Measurements from ENCODE around the gene EVI2B.
"Not testable (repeated sequence)": the region's sequence is repeated elsewhere in the genome, so short reads cannot be mapped to it uniquely, and the experiment has no call there.

Gene EVI2B

DNA sequence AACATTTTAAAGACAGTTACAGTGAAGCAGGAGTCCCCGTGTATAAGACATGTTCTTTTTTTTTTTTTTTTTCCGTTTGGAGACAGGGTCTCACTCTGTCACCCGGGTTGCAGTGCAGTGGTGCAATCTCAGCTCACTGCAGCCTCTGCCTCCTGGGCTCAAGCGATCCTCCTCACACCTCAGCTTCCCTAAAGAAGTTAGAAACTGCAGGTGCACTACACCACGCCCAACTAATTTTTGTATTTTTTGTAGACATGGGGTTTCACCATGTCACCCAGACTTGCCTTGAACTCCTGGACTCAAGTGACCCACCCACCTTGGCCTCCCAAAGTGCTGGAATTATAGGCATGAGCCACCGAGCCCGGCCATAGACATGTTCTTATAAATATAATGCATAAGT, 3.0 kb downstream of the EVI2B start:
- no peak for DNase-seq (ENCODE audit: low read depth)

DNA sequence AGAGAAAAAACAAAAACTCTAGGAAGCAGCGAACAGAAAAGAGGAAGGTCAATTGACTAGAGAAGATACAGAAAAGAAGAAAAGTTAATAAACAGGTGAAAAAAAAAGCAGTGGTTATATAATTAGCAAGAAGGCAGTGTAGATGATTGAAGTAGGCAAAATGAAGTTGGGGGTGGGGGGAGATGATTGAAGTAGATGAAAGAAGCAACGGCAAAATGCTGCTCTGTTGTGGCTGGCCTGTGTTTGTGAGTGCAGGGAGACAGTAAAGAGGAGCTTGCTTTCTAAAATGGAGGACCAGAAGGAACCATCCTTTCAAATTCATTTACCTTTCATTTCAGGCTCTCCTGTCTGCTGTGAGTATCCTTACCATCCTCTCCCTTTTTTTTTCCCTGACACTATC, 3.6 kb downstream of the EVI2B start:
- no peak for DNase-seq (ENCODE audit: low read depth)

DNA sequence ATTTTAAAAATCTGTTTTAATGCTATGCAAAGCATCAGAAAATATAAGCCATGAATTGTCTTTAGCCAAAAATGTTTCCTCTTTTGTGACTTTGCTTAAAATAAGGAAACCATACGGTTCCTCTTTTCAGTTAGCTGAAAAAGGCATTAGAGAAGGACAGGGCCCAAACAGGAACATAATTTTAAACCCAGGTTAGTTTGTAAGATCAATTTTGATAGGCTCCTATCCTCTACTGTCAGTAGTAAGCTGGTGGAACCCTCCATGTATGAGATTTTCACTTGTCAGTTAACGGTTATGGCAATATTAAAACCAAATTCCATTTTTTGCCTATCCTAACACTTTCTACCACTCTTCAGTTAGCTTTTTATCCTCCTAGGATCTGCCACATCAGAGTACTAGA, 4.3 kb downstream of the EVI2B start:
- DNase-seq (ENCODE audit: low read depth) = no peak

DNA sequence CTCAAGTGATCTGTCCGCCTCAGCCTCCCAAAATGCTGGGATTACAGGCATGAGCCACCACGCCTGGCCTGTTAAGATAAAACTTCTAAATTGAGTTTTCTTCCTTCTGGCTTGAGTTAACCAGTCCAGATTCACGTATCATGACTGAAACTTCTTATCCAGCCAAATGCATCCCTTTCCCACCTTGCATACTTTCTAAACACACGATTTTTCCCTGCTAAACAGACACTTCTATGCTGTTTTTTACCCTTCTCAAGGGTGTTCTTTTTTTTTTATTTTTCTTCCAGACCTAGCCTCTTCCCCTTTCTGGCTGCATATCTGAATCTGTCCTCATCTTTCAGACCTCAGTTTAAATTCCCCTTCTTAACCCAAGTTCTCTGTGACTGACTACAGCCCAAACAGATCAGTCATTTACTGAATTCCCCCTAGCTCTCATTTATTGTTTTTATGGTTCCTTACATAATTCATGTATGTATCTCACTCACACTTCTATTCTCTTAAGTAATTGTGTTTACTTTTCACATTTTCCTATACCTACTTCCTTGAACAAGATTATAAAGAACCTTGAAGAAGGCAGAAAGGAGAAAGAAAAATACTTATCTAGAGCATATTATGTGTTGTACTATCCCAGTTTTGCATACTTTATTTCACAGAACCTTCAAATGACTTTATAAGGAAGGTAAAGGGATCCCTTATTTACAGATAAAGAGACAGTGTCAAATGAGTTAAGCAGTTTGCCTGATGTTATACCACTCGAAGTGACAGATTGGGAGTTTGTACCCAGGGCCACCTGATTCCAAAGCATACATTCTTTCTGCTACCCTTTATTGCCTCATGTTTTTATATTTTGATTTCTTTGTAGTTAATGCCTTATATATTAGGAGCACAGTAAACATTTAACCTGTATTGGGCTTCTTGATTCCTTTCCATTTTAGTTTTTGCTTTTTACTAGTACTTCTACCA, 5.2 kb downstream of the EVI2B start:
- DNase-seq (ENCODE audit: low read depth) = no peak

DNA sequence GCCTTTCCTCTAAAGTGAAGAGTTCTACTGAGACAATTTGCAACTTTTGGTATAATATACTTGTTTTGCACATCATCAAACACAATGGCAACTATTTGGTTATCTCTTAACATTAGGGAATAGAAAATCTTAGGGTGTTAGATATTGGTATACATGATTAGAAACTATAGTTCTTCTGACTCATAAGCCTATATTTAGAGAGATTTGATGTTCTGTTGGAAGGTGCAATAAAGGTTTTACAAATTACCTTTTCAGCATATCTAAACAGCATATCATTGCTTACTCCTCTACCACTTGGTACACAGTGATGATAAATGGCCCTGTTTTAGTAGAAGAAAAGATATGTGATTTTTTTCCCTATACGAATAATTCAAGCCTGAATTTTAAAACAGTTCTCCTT, 6.2 kb downstream of the EVI2B start:
- no peak for DNase-seq (ENCODE audit: low read depth)

DNA sequence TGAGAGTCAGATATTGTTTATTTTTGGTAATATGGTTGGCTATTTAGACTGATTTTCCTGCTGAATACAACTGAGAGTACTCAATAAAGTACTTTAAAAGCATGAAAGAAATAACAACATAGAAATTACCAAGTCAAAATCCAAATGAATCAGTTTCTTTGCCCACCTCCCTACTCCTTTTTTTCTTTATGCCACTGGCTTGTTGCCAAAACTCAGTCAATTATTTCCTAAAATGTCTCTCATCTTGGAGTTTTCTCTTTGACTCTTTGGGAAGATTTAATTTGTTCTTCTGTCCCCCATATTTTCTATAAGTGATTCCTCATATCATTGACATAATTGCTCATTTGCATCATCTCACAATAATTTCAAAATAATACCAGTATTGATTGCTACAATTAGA, 14.2 kb downstream of the EVI2B start:
- DNase-seq (ENCODE audit: low read depth) = no peak

DNA sequence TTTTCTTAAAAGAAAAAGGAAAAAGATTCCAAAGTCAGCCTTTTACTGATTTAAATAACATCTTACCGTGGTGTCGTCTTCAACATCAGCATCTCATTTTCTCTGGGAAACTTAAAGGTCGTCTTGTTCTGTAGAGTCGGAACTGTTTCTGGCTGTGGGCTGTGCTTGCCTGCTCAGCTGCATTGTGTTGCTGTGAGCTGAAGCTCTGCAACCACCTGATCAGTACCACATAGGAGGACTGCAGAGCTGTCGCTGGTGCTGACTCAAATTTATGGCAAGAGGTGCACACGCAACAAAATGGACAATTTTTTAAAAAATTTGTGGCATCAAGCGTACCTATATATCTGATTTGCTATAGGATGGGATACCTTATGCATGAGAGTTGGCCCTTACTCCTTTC, 16.8 kb downstream of the EVI2B start, which contains the start of gene OMG:
Gene OMG, minus strand, starts transcription at position 150 of the 400 bp plus-strand sequence. CDS start 908 bp downstream, outside the sequence.
- no peak for DNase-seq (ENCODE audit: low read depth)

DNA sequence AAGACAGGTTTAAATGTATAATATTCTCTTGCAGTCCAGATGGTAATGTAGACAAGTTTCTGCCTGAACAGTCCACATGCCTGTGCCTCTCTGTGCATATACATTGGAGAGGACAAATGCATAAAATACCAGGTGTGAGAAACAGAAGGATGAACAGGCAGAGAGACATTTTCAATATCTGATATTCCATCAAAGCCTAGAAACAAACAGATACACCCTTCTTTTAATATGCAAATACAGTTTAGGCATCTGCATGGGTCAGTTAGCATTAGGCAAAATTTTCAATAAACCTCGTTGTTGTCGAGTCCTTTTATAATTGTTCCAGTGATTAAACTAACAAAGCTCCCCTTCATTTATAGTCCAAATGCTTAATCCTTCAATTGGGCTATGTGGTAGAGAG, 17.7 kb downstream of the EVI2B start:
- no peak for DNase-seq (ENCODE audit: low read depth)

DNA sequence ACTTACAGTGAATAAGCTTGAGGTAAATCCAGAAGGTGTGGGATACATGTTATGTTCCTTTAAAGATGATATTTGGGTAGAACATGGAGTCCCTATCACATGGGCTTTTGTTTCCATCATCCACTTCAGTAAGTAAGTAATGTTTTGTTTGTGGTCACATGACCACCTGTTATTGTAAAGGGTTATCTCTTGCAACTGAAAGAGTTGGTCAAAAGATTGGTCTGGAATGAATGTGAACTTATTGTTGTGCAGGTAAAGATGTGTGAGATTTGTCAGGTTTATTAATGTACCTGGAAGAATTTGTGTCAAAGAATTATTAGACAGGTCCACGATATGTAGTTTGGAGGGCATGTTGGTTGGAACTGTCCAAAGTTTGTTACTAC, 18.4 kb downstream of the EVI2B start:
- DNase-seq (ENCODE audit: low read depth) = no peak

DNA sequence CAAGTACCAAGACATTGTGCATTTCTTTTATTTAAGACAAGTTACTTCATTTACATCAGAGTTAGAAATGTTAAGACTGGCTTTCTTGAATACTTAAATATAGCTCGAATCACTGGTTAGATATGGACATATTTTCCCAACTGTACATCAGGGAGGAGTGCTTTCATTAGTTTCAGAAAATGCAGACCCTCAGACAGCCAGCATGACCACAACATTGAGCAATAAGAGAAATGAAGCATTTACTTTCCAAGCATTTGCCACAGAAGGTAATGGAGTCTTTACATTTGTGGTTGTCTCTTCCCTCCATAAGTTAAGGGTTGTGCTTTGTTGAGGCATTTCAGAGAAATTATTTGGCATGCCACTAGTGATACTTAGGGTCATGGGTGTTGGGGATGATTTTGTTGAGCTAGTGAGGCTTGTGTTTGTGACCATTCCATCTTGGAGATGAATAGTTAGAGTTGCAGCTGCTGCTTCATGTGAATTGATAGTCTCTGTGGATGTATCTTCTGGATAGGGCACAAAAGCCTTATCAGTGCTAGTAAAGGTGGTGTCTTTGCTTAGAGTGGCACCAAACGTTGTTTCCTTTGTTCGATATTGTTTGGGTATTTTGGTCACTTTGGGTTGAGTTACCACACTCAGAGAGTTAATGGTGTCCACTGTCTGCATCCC, 18.9 kb downstream of the EVI2B start:
- no peak for DNase-seq (ENCODE audit: low read depth)

DNA sequence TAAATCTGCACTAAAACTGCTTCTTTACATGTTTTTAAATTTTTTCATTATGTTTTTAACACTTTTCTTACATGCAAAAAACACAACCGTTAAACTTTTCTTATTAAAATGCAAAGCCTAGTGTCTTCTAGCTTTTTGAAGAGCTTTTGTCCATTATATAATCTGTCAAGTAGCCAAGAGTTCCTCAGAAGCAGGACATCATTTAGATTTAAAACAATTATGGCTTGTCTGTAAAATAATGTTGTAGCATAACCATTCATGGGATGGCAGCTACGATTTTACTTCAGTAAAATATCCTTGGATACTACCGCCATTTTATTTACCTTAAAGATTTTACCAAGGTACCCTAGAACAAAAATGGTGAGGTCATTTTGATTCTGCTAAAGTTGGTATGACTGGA, 19.6 kb downstream of the EVI2B start:
- DNase-seq (ENCODE audit: low read depth) = no peak

DNA sequence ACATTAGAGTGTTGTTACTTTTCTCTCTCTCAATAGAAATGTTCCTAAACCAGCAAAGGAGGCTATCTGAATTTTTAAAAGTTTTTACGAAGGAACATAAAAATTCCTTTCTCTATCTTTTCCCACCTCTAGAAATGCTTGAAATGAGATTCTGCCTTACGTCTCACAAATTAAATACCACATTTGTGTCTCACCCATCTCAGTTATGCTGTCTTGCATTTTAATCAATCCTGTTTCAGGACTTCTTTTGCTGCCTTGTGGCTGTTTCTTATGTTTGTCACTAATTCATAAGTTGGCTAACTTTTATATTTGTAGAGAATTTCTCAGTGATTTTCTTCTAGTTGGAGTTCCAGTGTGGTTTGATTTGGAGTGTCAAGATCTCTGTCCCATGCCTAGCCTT, 20.3 kb downstream of the EVI2B start:
- DNase-seq (ENCODE audit: low read depth) = peak; percentile 63

DNA sequence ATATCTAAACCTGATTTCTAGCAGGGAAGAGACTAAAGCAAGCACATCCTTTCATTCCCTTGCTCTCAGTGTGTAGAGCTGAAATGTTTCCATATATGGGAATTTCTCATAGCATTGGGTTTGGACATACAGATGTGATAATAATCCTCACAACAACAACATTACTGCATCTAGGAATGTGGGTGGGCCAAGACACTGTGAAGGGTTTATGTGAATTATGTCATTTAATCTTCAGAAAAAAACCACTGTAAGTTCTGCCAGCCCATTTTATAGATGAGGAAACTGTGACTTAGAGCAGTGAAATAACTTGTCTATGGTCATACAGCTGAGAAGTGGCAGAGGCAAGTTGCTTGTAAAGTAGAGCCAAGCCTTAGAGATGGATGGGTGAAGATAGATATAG, 22.0 kb downstream of the EVI2B start:
- DNase-seq (ENCODE audit: low read depth) = peak; percentile 73

DNA sequence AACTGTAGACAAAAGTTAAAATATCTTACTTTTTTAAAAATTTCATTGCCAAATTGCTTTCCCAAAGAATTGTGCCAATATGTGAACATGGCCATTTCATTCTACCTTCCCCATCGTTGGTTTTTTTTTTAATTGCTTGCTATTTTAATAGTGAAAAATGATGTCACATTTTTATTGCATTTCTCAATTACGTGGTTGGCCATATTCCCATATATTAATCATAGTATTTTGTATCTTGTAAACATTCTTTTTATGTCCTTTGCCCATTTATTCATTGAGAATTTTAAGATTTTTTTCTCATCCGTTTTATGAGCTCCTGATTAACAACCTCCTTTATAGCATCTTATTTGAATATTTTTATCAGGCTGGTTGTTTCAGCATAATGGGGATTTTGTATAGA, 24.1 kb downstream of the EVI2B start:
- peak; percentile 50 for DNase-seq (ENCODE audit: low read depth)

DNA sequence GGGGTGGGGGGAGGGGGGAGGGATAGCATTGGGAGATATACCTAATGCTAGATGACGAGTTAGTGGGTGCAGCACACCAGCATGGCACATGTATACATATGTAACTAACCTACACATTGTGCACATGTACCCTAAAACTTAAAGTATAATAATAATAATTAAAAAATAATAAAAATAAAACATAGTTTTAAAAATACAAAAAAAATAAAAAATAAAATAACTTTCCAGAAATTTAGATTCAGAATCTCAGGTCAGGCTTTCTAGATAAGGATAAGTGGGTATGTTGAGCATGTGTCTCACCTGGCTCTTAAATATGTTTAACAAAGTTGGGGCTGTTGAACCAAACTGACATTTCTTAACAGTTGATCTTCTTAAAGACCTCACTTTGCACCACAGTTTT, 25.9 kb downstream of the EVI2B start:
- not testable (repeated sequence) for DNase-seq (ENCODE audit: low read depth)

DNA sequence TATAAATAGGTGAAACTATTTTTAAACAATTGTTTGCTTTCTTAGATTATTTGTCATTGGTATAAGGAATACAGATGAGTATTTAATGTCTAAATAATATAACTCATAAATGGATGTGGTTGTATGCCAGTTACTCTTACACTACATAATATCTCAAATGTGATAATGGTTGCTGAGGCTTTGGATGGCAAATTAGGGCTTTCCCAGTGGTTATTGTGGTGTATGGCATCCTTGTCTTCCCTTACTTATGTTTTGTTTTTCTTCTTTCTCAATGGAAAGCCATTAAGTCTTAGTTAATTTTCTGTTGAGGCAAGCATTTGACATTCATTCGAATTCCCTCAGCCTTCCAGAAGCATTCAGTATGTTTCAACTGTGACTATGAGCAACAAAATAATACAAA, 27.3 kb downstream of the EVI2B start:
- DNase-seq (ENCODE audit: low read depth) = no peak

DNA sequence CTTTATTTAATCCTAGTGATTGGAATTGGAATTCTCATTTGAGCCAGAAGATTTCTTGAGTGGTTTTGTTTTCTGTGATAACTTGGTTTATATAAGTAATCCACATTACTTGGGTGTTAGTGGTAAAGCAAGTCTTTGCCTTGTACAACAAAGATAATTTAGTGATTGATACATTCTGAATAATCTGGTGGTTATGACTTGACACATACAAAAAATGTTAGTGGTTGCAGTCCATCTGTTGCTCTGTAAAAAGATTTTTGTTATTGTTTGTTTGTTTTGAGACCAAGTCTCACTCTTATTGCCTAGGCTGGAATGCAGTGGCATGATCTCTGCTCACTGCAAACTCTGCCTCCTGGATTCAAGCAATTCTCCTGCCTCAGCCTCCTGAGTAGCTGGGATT, 30.0 kb downstream of the EVI2B start:
- DNase-seq (ENCODE audit: low read depth) = no peak

DNA sequence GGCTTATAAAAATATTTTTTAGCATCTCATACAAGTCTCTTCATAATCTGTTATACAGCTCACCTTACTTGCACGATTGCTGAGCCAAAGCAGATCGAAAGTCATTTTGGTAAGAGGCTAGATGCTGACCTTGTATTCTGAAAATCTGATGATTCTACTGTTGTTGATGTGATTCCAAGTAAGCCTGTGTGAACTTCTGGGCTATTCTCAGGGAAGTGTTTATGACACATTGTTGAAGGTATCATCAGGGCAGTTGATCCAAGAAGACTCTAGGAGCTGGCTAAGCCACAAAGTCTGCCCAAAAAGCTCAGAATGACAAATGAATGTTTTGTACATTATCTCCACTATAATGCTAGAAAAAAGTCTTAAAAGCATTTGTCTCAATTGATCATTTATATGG, 32.8 kb downstream of the EVI2B start:
- DNase-seq (ENCODE audit: low read depth) = no peak

DNA sequence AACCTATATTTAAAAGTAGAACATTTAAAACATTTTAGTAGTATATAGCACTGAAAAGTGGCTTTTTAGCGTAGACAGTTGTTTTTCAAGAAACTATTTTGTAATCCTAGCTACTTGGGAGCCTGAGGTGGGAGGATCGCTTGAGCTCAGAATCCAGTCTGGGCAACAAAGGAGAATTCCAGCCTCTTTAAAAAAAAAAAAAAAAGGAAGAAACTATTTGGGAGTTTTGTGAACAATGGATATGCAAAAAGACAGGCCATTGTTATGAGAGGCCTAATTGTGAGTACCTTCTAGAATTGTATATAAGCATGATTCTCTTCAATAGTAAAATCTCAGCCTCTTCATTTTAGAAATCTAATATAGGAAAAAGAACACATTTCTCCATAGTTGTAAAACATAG, 34.5 kb downstream of the EVI2B start:
- DNase-seq (ENCODE audit: low read depth) = no peak

DNA sequence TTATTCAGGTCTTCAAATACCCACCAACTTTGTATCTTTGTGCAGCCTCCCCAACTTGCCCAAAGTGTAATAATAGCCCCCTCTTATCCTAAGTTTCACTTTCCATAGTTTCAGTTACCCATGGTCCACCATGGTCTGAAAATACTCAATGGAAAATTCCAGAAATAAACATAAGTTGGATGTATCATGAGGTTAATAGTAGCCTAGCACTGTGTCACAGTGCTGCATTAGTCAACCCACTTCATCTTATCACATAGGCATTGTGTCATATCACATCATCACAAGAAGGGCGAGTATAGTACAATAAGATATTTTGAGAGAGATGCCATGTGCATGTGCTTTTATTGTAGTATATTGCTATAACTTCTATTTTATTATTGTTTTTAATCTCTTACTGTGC, 38.7 kb downstream of the EVI2B start:
- no peak for DNase-seq (ENCODE audit: low read depth)

DNA sequence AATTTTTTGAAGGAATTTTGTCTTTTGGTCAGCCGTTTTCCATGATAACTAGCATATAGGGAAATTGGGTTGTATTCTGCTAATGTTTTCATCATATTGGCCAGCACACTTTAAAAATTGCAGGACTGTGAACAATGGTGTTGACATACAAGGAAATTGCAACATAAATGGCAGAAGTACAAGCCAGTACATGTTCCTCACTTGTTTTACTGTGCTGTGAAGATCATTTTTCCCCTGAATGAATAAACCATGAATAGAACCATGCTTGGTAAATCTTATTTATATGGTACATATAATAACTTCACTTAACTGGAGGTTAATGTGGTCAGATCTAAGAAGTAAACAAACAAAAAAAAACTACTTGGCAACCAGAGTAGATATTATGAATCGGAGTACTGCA, 39.6 kb downstream of the EVI2B start:
- DNase-seq (ENCODE audit: low read depth) = peak; percentile 52

DNA sequence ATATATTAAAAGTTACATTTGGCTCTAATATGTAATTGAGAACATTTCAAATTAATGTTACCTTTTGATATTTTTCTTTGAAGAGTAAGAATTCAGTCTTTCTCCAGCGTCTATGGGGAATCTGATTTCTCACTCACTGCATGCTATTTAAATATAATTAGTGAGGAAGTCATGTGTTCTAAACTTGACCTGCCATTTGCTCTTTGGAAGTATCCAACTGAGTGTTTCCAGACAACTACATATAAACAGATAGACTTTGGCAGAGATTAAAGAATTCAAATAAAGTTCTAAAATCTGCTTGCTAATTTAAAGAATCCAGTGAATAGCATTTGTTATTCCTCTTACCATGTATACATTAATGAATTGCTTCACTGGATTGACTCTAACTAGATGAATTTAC, 40.3 kb downstream of the EVI2B start:
- DNase-seq (ENCODE audit: low read depth) = no peak

DNA sequence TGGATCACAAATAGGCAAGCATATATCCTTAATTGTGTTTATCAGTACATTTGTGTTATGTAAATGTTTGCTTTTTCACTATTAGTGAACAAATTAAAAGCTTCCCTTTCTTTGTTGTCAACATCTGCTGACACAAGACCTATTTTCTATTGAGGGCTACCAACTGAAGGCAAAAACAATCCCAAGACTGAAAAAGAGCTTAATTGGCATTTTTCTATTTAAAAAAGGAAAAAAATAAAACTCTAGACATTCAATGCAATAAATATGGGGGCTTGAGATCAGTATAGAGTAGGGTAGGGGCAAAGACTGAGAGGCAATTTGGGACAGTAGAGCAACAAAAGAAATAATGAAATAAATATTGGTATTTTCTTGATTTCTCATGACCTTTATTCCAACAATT, 41.1 kb downstream of the EVI2B start:
- no peak for DNase-seq (ENCODE audit: low read depth)

DNA sequence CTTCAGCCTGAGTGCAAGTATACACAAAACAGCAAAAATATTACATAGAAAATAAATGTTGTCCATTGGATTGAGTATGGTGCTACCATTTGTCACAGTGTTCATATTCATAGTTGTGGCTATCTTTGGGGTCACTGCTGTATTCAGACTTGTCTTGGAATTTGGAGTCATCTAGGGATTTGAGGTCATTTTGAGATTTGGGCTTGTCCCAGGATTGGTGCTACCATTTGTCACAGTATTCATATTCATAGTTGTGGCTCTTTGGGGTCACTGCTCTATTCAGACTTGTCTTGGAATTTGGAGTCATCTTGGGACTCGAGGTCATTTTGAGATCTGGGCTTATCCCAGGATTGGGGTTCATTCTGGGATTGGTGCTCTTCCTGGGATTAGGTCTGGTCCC, 41.6 kb downstream of the EVI2B start:
- DNase-seq (ENCODE audit: low read depth) = no peak
